Brain microvascular endothelial cell (primary cell): Measurements from ENCODE around the gene ABHD17C.

ENCODE experiments used
- DNase-seq: peaks from one replicate; pipeline ENCODE4 v3.0.0-alpha.2; 2020
- H3K27ac ChIP-seq: fragments of 250-450 bp; sonication (Bioruptor Pico); 2 replicates; pipeline ENCODE4 v1.5.1; 2020; ENCODE audit warnings: mild to moderate bottlenecking, moderate library complexity
- H3K27me3 ChIP-seq: fragments of 250-450 bp; sonication (Bioruptor Pico); replicated peaks from 2 replicates; pipeline ENCODE4 v1.5.1; 2020; ENCODE audit warnings: mild to moderate bottlenecking
- H3K36me3 ChIP-seq: fragments of 250-450 bp; sonication (Bioruptor Pico); replicated peaks from 2 replicates; pipeline ENCODE4 v1.5.1; 2020; ENCODE audit warnings: mild to moderate bottlenecking
- H3K4me3 ChIP-seq: 2 replicates; pipeline ENCODE4 v1.5.1; 2011; ENCODE audit warnings: low read depth, mild to moderate bottlenecking, control low read depth, low read length, moderate library complexity
- CTCF ChIP-seq: IDR thresholded peaks from 2 replicates; pipeline ENCODE4 v1.5.1; 2011; ENCODE audit warnings: low read depth, mild to moderate bottlenecking, moderate library complexity, low read length, control low read depth, inconsistent platforms; ENCODE audit errors: missing control alignments
- in situ Hi-C: cut with HindIII; loops from 2 replicates; pipeline ENCODE4 v1.10.0; 2017; ENCODE audit warnings: low sequenced_read_pairs, low pct_ligation_motif_present

ABHD17C gene

DNA sequence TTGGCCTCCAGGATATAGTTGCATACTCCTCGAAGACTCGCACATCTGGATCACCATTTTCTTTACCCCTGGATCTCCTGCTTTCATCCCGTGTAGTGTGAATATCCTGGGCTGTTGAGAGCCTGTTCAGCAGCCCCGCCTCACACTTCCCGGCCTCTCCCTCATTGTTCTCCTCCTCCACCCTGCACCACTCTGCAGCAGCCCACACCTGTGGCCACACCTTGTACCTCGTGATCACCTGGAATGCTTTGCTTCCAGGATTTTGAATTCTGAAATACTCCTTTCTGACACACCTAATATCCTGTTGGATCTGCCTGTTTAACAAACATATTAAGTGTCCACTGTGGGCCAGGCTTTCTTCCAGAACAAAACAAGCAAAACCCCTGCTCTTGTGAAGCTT, 14.4 kb downstream of the ABHD17C start:
- Histone ChIP-seq H3K36me3 (no peaks in the 10 kb centered on the region), H3K27ac (no peak overlapping the region), H3K27me3 (no peaks in the 10 kb centered on the region), H3K4me3 (no peak overlapping the region)
- in situ Hi-C loops, result no loop called here
- DNase-seq, result no peak
- TF ChIP-seq CTCF, result no peak

DNA sequence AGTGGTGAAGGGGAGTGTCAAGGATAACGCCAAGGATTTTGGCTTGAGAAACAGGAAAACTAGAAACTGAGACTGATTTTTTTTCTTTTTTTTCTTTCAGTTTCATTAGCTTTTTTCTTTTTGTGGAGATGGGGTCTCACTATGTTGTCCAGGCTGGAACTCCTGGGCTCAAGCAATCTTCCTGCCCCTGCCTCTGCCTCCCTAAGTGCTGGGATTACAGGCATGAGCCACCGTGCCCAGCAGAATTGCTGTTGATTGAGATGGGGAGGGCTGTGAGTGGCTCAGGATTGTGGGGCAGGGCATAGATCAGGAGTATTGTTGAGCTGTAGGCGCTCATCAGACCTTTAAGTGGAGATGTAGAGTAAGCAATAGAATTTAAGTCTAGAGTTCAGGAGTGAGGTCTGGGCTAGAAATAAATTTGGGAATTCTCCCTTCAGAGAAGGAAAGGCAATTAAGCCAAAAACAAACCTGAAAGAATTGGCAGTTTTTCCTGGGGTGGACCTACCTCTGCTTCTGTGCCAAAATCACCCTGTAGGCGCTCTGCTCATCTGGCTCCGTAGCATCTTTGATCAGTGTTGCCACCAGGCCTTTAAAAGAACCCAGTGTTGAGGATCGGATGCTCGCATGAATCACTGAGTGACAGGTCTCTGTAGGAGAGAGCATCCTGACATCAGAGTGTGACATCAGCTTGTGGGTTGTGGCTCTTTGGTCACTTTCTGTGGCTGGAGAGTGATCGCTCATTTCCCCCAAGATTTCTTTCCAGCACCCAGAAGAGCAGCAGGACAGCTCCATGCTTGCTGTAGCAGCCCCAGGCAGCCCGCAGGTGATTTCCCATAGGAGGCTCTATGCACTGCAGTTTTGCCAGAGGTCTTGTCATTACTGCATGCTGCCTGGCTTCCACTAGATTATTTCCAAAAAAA, 15.8 kb downstream of the ABHD17C start:
- peak; percentile 53 for DNase-seq
- H3K27me3 ChIP-seq, result no peaks in the 10 kb centered on the region
- no peak overlapping the region for H3K4me3 ChIP-seq
- no peak overlapping the region for H3K27ac ChIP-seq
- no peak for TF ChIP-seq CTCF
- in situ Hi-C loops, result no loop called here
- H3K36me3 ChIP-seq, result no peaks in the 10 kb centered on the region

DNA sequence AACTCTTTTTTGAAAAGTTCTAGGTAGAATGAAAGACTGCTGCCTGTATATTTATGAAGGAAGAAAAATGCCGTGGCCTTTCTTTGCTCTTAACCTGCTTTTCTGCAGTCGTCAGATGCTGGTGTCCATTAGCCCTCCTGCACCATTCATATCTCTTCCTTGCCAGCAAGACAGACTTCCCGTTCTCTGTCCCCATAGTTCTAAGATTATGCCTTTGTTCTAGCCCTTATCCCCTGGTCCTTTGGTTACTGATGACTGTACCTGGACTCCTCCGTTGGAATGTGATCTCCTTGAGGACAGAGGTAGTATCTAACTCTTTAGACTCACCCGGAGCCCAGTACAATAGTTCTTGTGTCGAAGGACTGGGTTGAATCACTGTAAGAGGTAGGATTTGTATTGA, 16.8 kb downstream of the ABHD17C start:
- Histone ChIP-seq H3K27ac (no peak overlapping the region), H3K27me3 (no peaks in the 10 kb centered on the region), H3K4me3 (no peak overlapping the region), H3K36me3 (no peaks in the 10 kb centered on the region)
- in situ Hi-C loops, result no loop called here
- no peak for DNase-seq
- TF ChIP-seq CTCF, result no peak

DNA sequence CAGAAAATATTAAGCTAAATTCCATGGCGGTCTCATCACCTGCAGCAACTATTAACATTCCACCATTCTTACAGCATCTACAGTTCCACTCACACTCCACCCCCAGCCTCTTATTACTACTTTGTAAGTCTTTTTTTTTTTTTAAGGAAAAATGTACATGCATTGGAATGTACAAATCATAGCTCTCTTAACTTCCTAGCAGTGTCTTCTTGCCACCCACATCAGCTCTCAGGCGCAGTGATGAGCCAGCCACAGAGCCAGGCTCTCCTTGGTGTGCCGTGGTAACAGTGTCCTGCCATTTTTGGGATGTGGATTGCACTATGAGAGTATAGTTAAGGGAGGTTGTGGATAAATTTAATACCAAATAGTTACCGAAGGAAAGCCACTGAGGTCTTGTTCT, 17.8 kb downstream of the ABHD17C start:
- no peaks in the 10 kb centered on the region for H3K27me3 ChIP-seq
- DNase-seq, result no peak
- no peak overlapping the region for H3K27ac ChIP-seq
- no peak for TF ChIP-seq CTCF
- no peaks in the 10 kb centered on the region for H3K36me3 ChIP-seq
- no peak overlapping the region for H3K4me3 ChIP-seq
- in situ Hi-C loops, result no loop called here

DNA sequence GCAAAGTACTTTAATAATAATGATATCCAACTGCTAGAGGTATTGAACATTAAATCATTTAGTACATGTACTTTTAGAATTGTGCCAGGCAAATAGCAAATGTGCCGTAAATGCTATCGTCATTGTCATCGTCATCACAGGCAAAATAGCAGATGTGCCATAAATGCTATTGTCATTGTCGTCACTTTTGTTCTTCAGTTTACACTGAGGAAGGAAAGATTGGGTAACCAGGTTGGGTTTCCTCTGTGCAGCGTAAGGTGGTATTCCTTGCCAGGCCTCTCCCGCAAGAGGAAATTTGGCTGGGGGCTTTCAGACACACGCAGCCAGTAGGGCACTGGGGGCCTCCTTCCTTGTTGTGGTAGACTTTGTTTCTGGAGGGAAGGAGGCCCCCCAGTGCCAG, 26.4 kb downstream of the ABHD17C start:
- no peaks in the 10 kb centered on the region for H3K36me3 ChIP-seq
- no peaks in the 10 kb centered on the region for H3K27me3 ChIP-seq
- TF ChIP-seq CTCF, result no peak
- H3K27ac ChIP-seq, result no peak overlapping the region
- DNase-seq, result no peak
- in situ Hi-C loops, result no loop called here
- H3K4me3 ChIP-seq, result no peak overlapping the region

DNA sequence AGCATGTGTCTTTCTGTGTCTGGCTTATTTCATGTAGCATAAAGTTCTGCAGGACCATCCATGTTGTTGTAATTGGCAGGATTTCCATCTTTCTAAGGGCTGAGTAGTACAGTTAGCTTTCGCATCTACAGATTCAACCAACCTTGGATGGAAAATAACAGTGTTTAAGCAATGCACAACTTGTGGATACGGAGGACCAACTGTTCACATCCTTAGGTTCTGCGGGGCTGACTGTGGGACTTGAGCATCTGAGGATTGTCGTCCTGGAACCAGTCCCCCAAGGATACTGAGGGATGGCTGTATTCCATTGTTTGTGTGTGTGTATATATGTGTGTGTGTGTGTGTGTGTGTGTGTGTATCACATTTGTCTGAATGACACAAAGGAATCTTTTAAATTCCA, 27.7 kb downstream of the ABHD17C start:
- TF ChIP-seq CTCF, result no peak
- no peaks in the 10 kb centered on the region for H3K27me3 ChIP-seq
- DNase-seq, result no peak
- no peak overlapping the region for H3K27ac ChIP-seq
- H3K4me3 ChIP-seq, result no peak overlapping the region
- in situ Hi-C loops, result no loop called here
- no peaks in the 10 kb centered on the region for H3K36me3 ChIP-seq
